Activated gamma-delta T cell (primary cell): ENCODE results near the gene PLA1A.

Source experiments
- DNase-seq: peaks from one replicate; lab custom pipeline; 2025; lab: John Stamatoyannopoulos, UW

The PLA1A gene

GRCh38 chr3:119636891-119637611 lies 39.4 kb downstream of the PLA1A start:
- DNase-seq: no peak

GRCh38 chr3:119637679-119638477 lies 40.2 kb downstream of the PLA1A start:
- DNase-seq: no peak

- no peak for DNase-seq
These were observed 42.0 kb downstream of the PLA1A start for GRCh38 chr3:119639494-119640350.

- DNase-seq: no peak
These were observed 43.7 kb downstream of the PLA1A start for GRCh38 chr3:119641416-119641815.

- DNase-seq: no peak
These were observed 45.2 kb downstream of the PLA1A start for GRCh38 chr3:119642746-119643473.

- DNase-seq: no peak
These were observed 45.8 kb downstream of the PLA1A start for GRCh38 chr3:119643528-119643927.

GRCh38 chr3:119644481-119644880 lies 46.8 kb downstream of the PLA1A start:
- no peak for DNase-seq

GRCh38 chr3:119645813-119646212 lies 48.1 kb downstream of the PLA1A start:
- no peak for DNase-seq

- no peak for DNase-seq
These were observed 49.5 kb downstream of the PLA1A start for GRCh38 chr3:119647171-119647570.

GRCh38 chr3:119647843-119648575 lies 50.3 kb downstream of the PLA1A start:
- DNase-seq: no peak

- no peak for DNase-seq
These were observed 52.1 kb downstream of the PLA1A start for GRCh38 chr3:119649761-119650160.

GRCh38 chr3:119652306-119653033 lies 54.8 kb downstream of the PLA1A start:
- no peak for DNase-seq

GRCh38 chr3:119653876-119654275 lies 56.2 kb downstream of the PLA1A start:
- no peak for DNase-seq

GRCh38 chr3:119657887-119658702 lies 60.4 kb downstream of the PLA1A start:
- DNase-seq: no peak

- DNase-seq: no peak
These were observed 61.3 kb downstream of the PLA1A start for GRCh38 chr3:119658994-119659393.

- no peak for DNase-seq
These were observed 62.1 kb downstream of the PLA1A start for GRCh38 chr3:119659606-119660291.

GRCh38 chr3:119660474-119661440 lies 63.1 kb downstream of the PLA1A start, which contains the start of gene POPDC2:
Gene POPDC2 (minus strand): TSS chr3:119660589. CDS start chr3:119660423, 166 bp downstream.
- no peak for DNase-seq
